T-helper 2 cell treated with Interferon-gamma antibody and Interleukin-4, amounts not matched to agents 5 μg/mL and 100 μg/mL, for 36 hours (primary cell): ENCODE measurements around the gene PYROXD2.

Experiments
- DNase-seq: peaks from one replicate; pipeline ENCODE4 v3.0.0; 2021; ENCODE audit warnings: low spot score
- H3K27ac Mint-ChIP-seq: one replicate; pipeline ENCODE4 v1.8.0; 2021; ENCODE audit warnings: mild to moderate bottlenecking, mixed read lengths
- H3K27me3 Mint-ChIP-seq: one replicate; pipeline ENCODE4 v1.8.0; 2021; ENCODE audit warnings: low read depth, mixed read lengths
- H3K36me3 Mint-ChIP-seq: one replicate; pipeline ENCODE4 v1.8.0; 2021; ENCODE audit warnings: low read depth, mixed read lengths
- H3K4me1 Mint-ChIP-seq: one replicate; pipeline ENCODE4 v1.8.0; 2021; ENCODE audit warnings: low read depth, mixed read lengths
- H3K4me3 Mint-ChIP-seq: one replicate; pipeline ENCODE4 v1.8.0; 2022; ENCODE audit warnings: mild to moderate bottlenecking, moderate library complexity, mixed read lengths
- H3K9me3 Mint-ChIP-seq: one replicate; pipeline ENCODE4 v1.8.0; 2021; ENCODE audit warnings: mixed read lengths

The PYROXD2 gene

DNA sequence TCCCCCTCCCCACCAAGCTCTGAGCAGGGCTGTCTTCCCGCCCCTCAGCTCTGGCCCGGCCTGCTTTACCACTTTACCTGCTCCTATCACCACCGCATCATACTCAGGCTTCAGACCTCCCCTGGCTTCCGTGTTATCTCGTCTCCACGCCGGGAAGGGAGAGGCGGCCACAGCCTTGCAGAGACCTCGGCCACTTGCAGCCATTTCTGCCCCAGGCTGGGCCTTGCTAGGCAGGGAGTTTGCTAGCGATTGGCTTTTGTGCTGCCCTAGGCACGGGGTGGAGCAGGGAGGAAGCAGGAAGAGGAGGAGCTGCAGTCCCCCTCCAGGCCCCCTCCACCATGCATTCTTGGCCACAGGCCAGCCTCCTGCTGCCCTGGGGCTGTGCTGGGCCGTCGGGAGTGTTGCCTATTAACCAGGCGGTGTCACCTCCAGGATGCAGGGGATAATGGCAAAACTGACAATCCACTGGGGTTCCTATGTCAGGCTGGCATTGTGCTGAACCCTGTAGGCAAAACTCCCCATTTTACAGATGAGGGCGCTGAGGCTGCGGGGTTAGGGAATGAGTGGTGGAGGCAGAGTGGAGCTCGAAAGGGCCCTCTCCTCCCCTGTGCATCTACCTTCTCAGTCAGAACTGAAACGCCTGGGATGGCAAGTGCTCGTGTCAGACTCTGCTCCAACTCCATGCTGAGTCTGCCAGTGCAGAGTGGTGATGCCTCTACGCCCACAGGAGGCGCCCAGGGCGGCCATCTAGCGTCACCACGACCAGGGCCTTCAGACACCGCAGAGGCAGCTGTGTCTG is at the start of gene PYROXD2:
PYROXD2 (minus strand) TSS at position 251 of the 799 bp plus-strand sequence; CDS start at position 204, 47 bp downstream.
- Mint-ChIP-seq H3K27me3 (no peaks in the 10 kb centered on the region), H3K36me3 (peaks cover 17% of the 10 kb centered on the region), H3K27ac (peak within 1 kb of the TSS; percentile 93), H3K4me1 (peaks cover 15% of the 10 kb centered on the region), H3K4me3 (peak within 1 kb of the TSS; percentile 87), H3K9me3 (no peaks in the 10 kb centered on the region)
- no peak for DNase-seq

GRCh38 chr10:98463976-98464754 is 49.2 kb upstream of the PYROXD2 start:
- Mint-ChIP-seq H3K27me3 (peaks cover 19% of the 10 kb centered on the region), H3K4me3 (no peak overlapping the region), H3K4me1 (peaks cover 2% of the 10 kb centered on the region), H3K36me3 (no peaks in the 10 kb centered on the region), H3K9me3 (no peaks in the 10 kb centered on the region), H3K27ac (no peak overlapping the region)
- DNase-seq, result no peak

DNA sequence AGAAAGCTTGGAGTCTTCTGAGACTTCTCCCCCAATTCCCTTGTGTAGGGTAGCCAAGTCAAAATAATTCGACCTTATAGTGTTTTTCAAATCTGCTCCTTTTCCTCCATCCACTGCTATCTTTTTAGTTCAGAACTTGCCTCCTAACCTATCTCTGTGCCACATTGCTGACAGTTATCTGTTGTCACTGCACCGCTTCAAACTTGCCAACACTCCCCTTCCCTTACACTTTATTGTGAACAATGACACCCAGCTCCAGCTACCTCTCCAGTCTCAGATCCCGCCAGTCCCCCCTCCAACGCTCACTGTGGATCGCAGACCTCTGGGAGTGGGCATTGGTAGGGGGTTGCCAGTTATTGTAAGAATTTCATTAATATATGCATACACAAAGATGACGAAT is 48.0 kb upstream of the PYROXD2 start:
- Mint-ChIP-seq H3K4me3 (no peak overlapping the region), H3K4me1 (peaks cover 2% of the 10 kb centered on the region), H3K27me3 (peaks cover 12% of the 10 kb centered on the region), H3K36me3 (no peaks in the 10 kb centered on the region), H3K27ac (no peak overlapping the region), H3K9me3 (no peaks in the 10 kb centered on the region)
- DNase-seq, result no peak

- DNase-seq, result no peak
- H3K9me3 Mint-ChIP-seq, result no peaks in the 10 kb centered on the region
- no peaks in the 10 kb centered on the region for H3K36me3 Mint-ChIP-seq
- H3K4me3 Mint-ChIP-seq, result no peak overlapping the region
- peaks cover 17% of the 10 kb centered on the region for H3K27me3 Mint-ChIP-seq
- H3K27ac Mint-ChIP-seq, result no peak overlapping the region
- H3K4me1 Mint-ChIP-seq, result no peaks in the 10 kb centered on the region
Observed at GRCh38 chr10:98461500-98461842, 46.5 kb upstream of the PYROXD2 start.

- H3K27ac Mint-ChIP-seq, result no peak overlapping the region
- no peaks in the 10 kb centered on the region for H3K36me3 Mint-ChIP-seq
- no peak for DNase-seq
- H3K9me3 Mint-ChIP-seq, result no peaks in the 10 kb centered on the region
- H3K4me3 Mint-ChIP-seq, result no peak overlapping the region
- peaks cover 17% of the 10 kb centered on the region for H3K27me3 Mint-ChIP-seq
- no peaks in the 10 kb centered on the region for H3K4me1 Mint-ChIP-seq
Observed at GRCh38 chr10:98460837-98461499, 46.0 kb upstream of the PYROXD2 start.

- no peaks in the 10 kb centered on the region for H3K36me3 Mint-ChIP-seq
- no peak overlapping the region for H3K4me3 Mint-ChIP-seq
- peaks cover 15% of the 10 kb centered on the region for H3K27me3 Mint-ChIP-seq
- no peak for DNase-seq
- H3K27ac Mint-ChIP-seq, result no peak overlapping the region
- no peaks in the 10 kb centered on the region for H3K4me1 Mint-ChIP-seq
- no peaks in the 10 kb centered on the region for H3K9me3 Mint-ChIP-seq
Observed at GRCh38 chr10:98458809-98459784, 44.1 kb upstream of the PYROXD2 start.

DNA sequence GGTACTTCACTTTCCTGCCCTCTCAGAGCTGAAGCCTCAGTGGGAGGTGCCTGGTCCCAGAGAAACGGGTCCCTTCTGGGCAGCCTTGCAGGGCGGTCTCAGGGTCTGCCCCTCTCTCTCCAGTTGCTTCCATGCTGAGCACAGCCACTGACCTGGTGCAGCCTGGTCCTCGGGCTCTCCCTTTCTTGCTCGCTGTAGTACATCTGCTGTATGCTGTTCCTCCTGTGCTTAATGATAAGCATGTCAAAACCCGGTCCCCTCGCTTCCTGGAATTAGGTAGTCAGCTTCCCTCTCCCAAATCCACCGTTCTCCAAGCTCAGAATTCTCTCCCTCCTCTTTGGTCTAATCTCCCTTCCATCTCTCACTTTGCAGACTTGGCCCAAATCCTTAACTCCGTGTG is 42.7 kb upstream of the PYROXD2 start:
- Mint-ChIP-seq H3K4me3 (no peak overlapping the region), H3K27ac (no peak overlapping the region), H3K4me1 (no peaks in the 10 kb centered on the region), H3K9me3 (no peaks in the 10 kb centered on the region), H3K27me3 (peaks cover 18% of the 10 kb centered on the region), H3K36me3 (no peaks in the 10 kb centered on the region)
- no peak for DNase-seq

DNA sequence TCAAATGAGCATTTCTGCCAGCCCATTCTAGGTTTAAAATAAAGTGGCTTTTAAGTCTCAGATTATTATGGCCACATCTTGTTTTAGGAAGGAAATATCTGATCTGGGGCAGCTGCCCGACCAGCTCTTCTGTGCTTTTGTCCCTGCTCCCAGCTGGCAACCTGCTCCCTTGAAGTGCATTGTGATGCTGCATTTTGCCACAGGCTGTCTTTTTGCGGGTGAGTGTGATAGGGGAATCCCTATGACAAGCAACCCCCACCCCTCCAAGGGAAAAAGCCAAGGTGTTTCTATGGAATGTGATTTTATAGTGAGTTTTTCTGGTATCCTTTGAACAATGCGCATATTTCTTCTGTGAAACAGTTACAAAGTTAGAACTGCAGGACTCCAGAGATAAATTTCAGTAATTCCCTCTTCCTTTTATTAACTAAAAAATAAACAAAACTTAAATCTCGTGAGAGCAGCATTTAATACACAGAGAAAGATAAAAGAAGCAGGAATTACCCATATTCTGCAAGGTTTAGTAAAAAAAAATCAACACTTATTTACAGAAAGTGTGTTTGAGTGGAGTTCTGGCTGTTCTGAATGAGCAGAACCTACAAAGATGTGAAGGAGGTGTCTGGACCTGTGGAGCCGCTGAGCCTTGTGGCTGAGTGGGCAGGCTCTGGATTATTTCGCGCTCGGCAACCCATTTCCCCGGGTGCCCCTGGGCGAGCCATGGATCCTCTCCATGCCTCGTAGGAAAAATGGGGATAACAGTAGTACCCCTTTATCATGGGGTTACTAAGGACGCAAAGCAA is 41.9 kb upstream of the PYROXD2 start:
- Mint-ChIP-seq H3K27me3 (peaks cover 20% of the 10 kb centered on the region), H3K9me3 (no peaks in the 10 kb centered on the region), H3K27ac (no peak overlapping the region), H3K36me3 (no peaks in the 10 kb centered on the region), H3K4me3 (no peak overlapping the region), H3K4me1 (no peaks in the 10 kb centered on the region)
- no peak for DNase-seq

- DNase-seq, result no peak
- no peaks in the 10 kb centered on the region for H3K9me3 Mint-ChIP-seq
- H3K4me1 Mint-ChIP-seq, result no peaks in the 10 kb centered on the region
- no peaks in the 10 kb centered on the region for H3K36me3 Mint-ChIP-seq
- peaks cover 24% of the 10 kb centered on the region for H3K27me3 Mint-ChIP-seq
- H3K27ac Mint-ChIP-seq, result no peak overlapping the region
- no peak overlapping the region for H3K4me3 Mint-ChIP-seq
Observed at GRCh38 chr10:98456043-98456570, 41.1 kb upstream of the PYROXD2 start.

DNA sequence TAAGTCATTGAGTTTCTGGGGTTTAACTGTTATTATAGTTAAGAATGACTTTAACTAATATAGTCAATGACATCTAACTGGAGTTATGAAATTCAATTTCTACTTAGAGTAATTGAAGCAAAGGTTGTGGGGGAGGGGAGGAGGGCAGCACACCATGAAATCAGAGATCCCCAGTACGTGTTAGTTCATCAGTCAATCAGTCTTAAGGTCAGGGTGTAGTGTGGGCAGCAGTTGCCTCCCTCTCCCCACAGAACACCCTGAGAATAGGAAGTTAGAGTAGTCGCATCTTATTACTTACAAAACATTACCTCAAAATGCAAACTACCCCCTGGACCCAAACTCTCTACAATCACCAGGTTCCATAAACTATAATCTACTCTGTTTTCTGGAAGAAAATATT is 38.7 kb upstream of the PYROXD2 start:
- Mint-ChIP-seq H3K27ac (no peak overlapping the region), H3K36me3 (no peaks in the 10 kb centered on the region), H3K4me3 (no peak overlapping the region), H3K4me1 (no peaks in the 10 kb centered on the region), H3K9me3 (no peaks in the 10 kb centered on the region), H3K27me3 (peaks cover 37% of the 10 kb centered on the region)
- no peak for DNase-seq

- no peaks in the 10 kb centered on the region for H3K9me3 Mint-ChIP-seq
- no peak for DNase-seq
- H3K4me3 Mint-ChIP-seq, result no peak overlapping the region
- H3K36me3 Mint-ChIP-seq, result no peaks in the 10 kb centered on the region
- H3K27ac Mint-ChIP-seq, result no peak overlapping the region
- H3K27me3 Mint-ChIP-seq, result peaks cover 28% of the 10 kb centered on the region
- H3K4me1 Mint-ChIP-seq, result peaks cover 3% of the 10 kb centered on the region
Observed at GRCh38 chr10:98450618-98451017, 35.6 kb upstream of the PYROXD2 start.

- peaks cover 12% of the 10 kb centered on the region for H3K4me1 Mint-ChIP-seq
- peaks cover 7% of the 10 kb centered on the region for H3K36me3 Mint-ChIP-seq
- H3K27me3 Mint-ChIP-seq, result peaks cover 28% of the 10 kb centered on the region
- no peaks in the 10 kb centered on the region for H3K9me3 Mint-ChIP-seq
- H3K27ac Mint-ChIP-seq, result no peak overlapping the region
- no peak overlapping the region for H3K4me3 Mint-ChIP-seq
- no peak for DNase-seq
Observed at GRCh38 chr10:98449287-98449686, 34.3 kb upstream of the PYROXD2 start.
